Gastrocnemius medialis (tissue), 4 donors: Measurements from ENCODE around the gene BLOC1S4.

Source experiments
- POLR2A ChIP-seq, 2 donors: fragments of 450-650 bp; IDR thresholded peaks; one replicate each; pipeline ENCODE4 v1.6.1; 2017; ENCODE audit warnings: antibody characterized with exemption in 2 of 2, mild to moderate bottlenecking in 2 of 2, moderate library complexity in 2 of 2
- TF ChIP-seq, protein P1 (sequence below), 5 experiments: fragments of 450-650 bp in 3 of 5; fragments of 200-600 bp in 2 of 5; sonication (generic) in 2 of 5; IDR thresholded peaks in 4 of 5; conservative IDR thresholded peaks in 1 of 5; 1 replicate in 4 of 5; 2 replicates in 1 of 5; pipeline ENCODE4 v1.5.1; 2016 to 2019; ENCODE audit warnings: antibody characterized with exemption in 5 of 5, mild to moderate bottlenecking in 3 of 5, moderate library complexity in 3 of 5

- no peak for TF ChIP-seq POLR2A (IDR thresholded peaks at IDR 0.05)
- TF ChIP-seq, protein P1, sequence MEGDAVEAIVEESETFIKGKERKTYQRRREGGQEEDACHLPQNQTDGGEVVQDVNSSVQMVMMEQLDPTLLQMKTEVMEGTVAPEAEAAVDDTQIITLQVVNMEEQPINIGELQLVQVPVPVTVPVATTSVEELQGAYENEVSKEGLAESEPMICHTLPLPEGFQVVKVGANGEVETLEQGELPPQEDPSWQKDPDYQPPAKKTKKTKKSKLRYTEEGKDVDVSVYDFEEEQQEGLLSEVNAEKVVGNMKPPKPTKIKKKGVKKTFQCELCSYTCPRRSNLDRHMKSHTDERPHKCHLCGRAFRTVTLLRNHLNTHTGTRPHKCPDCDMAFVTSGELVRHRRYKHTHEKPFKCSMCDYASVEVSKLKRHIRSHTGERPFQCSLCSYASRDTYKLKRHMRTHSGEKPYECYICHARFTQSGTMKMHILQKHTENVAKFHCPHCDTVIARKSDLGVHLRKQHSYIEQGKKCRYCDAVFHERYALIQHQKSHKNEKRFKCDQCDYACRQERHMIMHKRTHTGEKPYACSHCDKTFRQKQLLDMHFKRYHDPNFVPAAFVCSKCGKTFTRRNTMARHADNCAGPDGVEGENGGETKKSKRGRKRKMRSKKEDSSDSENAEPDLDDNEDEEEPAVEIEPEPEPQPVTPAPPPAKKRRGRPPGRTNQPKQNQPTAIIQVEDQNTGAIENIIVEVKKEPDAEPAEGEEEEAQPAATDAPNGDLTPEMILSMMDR (IDR thresholded peaks at IDR 0.05 in 4 of 5, conservative IDR thresholded peaks at IDR 0.05 in 1 of 5): no peak
Measured at GRCh38 chr4:6754481-6755087, 38.6 kb downstream of the BLOC1S4 start.
